GM12872 (cell line): ENCODE data around the gene NTSR2.

Source experiments
- TF ChIP-seq, protein P1 (sequence below): IDR thresholded peaks from 3 replicates; pipeline ENCODE4 v1.5.1; 2011; ENCODE audit warnings: low read depth, mild to moderate bottlenecking, low read length, moderate library complexity; ENCODE audit not compliant: insufficient read depth

The NTSR2 gene

DNA sequence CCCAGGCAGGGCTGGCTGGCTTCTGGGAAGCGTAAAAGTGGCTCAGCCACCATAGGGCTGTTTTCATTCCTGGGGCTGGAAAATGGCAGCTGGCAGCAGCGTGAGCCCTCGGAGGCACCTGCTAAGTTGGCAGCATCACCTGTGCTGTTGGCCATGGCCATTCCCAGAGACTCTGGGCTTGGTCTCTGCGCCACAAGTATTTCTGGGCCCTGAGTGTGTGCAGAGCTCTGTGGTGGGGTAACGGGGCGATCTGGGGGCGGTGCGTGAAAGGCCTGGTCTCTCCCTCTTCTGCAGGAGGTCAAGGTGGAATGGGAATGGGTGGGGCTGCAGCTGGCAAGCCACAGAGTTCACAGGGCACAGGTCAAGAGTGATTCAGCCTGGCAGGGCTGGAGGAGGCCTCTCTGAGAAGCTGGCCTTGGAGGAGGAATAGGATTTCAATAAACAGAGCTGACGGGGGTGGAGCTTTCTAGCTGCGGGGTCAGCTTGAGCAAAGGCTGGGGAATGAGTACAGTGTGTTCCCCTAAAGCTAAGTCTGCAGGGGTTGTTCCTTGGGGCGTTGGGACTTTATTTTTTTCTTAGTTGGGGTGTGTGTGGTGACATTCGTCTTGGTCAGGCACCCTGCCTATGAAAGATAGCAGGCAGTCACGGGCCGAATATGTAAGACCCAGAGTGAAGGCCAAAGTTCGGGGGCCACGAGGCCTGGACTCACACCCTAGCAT, 10.3 kb upstream of the NTSR2 start:
- TF ChIP-seq, protein P1, sequence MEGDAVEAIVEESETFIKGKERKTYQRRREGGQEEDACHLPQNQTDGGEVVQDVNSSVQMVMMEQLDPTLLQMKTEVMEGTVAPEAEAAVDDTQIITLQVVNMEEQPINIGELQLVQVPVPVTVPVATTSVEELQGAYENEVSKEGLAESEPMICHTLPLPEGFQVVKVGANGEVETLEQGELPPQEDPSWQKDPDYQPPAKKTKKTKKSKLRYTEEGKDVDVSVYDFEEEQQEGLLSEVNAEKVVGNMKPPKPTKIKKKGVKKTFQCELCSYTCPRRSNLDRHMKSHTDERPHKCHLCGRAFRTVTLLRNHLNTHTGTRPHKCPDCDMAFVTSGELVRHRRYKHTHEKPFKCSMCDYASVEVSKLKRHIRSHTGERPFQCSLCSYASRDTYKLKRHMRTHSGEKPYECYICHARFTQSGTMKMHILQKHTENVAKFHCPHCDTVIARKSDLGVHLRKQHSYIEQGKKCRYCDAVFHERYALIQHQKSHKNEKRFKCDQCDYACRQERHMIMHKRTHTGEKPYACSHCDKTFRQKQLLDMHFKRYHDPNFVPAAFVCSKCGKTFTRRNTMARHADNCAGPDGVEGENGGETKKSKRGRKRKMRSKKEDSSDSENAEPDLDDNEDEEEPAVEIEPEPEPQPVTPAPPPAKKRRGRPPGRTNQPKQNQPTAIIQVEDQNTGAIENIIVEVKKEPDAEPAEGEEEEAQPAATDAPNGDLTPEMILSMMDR: no peak

GRCh38 chr2:11679486-11680181, 9.6 kb upstream of the NTSR2 start:
- TF ChIP-seq, protein P1: no peak

GRCh38 chr2:11679016-11679415, 9.0 kb upstream of the NTSR2 start:
- TF ChIP-seq, protein P1: no peak

DNA sequence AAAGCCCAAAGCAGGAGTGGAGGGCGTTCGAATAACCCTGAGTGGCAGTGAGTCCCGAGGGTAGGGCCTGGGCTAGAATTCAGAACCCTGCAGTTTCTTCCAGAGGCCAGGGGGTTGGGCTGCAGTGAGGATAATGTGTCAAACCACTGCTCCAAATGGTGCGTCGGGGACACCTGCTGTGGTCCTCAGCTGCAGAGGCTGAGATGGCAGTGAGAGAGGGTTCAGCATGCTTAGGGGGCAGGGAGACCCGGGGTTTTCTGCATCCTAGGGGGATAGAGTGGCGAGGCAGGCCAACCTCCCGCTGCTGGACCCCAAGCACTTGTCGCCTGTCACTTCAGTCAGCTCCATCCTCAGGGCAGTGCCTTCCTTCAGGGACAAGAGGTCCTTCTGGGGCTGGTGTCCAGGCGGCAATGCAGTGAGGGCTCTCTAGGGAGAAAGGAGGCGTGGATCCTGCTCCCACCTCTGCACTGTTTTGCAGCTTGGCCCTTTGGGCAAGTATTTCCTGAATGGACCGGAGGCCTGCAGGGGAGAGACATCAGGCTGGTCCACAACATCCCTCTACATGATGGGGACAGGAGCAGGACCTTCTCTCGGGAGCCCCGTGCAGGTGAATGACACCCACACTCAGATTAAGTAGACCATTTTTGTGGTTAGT, 8.4 kb upstream of the NTSR2 start:
- TF ChIP-seq, protein P1: no peak

- TF ChIP-seq, protein P1: no peak
Observed at GRCh38 chr2:11677136-11678055, 7.4 kb upstream of the NTSR2 start.

DNA sequence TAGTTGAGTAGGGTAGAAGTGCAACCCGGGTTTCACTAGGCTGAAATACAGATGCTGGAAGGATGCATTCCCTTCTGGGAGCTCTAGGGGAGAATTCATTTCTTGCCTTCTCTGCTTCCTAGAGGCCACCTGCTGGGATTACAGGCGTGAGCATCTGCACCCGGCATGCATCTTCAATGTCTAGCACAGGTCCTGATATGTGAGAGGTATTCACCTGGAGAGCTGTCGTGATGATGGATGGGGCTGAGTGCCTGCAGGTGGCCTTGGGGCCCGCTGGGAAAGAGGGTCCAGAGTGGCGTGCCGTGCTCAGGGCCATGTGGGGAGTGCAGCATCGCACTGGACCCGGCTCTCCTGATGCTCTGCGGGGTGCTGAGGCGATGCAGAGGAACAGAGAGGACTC, 6.6 kb upstream of the NTSR2 start:
- TF ChIP-seq, protein P1: no peak
